Neural cell (in vitro differentiated cells): Measurements from ENCODE around the gene OR51E1. TPM values are rescaled to one million over a fixed set of nuclear protein-coding genes. Genes with fewer than 3 reads are reported as not detected.

Experiments used
- H2AFZ ChIP-seq: fragments of 200-600, 300-800 bp; sonication (generic), shearing (Covaris generic); 2 replicates; pipeline ENCODE4 v1.6.0; 2014; ENCODE audit warnings: low read depth, mild to moderate bottlenecking, antibody characterized with exemption, low read length, moderate library complexity
- H3F3A ChIP-seq: fragments of 200-600 bp; shearing (Covaris generic); 2 replicates; pipeline ENCODE4 v1.6.1; 2016; ENCODE audit warnings: mild to moderate bottlenecking, moderate library complexity, mixed read lengths, antibody characterized with exemption, low read length; ENCODE audit not compliant: insufficient read depth, poor library complexity, severe bottlenecking
- H3K27ac ChIP-seq: fragments of 200-600, 300-800 bp; sonication (generic), shearing (Covaris generic); 2 replicates; pipeline ENCODE4 v1.5.1; 2014; ENCODE audit warnings: mild to moderate bottlenecking, low read length, moderate library complexity
- H3K27me3 ChIP-seq: fragments of 300-800, 200-600 bp; sonication (generic), shearing (Covaris generic); 2 replicates; pipeline ENCODE4 v1.6.0; 2014; ENCODE audit warnings: mild to moderate bottlenecking, low read depth, low read length, moderate library complexity; ENCODE audit not compliant: insufficient read depth
- H3K36me3 ChIP-seq: fragments of 300-800, 200-600 bp; sonication (generic), shearing (Covaris generic); 2 replicates; pipeline ENCODE4 v1.5.1; 2014; ENCODE audit warnings: mild to moderate bottlenecking, antibody characterized with exemption, low read length, moderate library complexity; ENCODE audit not compliant: insufficient read depth
- H3K4me2 ChIP-seq: fragments of 300-800, 200-600 bp; sonication (generic), shearing (Covaris generic); 2 replicates; pipeline ENCODE4 v1.6.0; 2014; ENCODE audit warnings: mild to moderate bottlenecking, low read length
- H3K4me3 ChIP-seq: fragments of 300-800, 200-600 bp; sonication (generic), shearing (Covaris generic); 2 replicates; pipeline ENCODE4 v1.5.1; 2014; ENCODE audit warnings: mild to moderate bottlenecking, low read length, moderate library complexity
- H3K79me2 ChIP-seq: fragments of 200-600 bp; shearing (Covaris generic); replicated peaks from 2 replicates; pipeline ENCODE4 v1.6.0; 2014; ENCODE audit warnings: mild to moderate bottlenecking, low read length, moderate library complexity; ENCODE audit not compliant: insufficient read depth
- H3K9ac ChIP-seq: fragments of 300-800, 200-600 bp; sonication (generic), shearing (Covaris generic); 2 replicates; pipeline ENCODE4 v1.6.1; 2016; ENCODE audit warnings: mild to moderate bottlenecking, low read length, mixed read lengths
- H3K9me2 ChIP-seq: fragments of 200-600 bp; shearing (Covaris generic); 2 replicates; pipeline ENCODE4 v1.6.1; 2016; ENCODE audit warnings: mild to moderate bottlenecking, low read length, mixed read lengths; ENCODE audit not compliant: insufficient read depth
- H3K9me3 ChIP-seq: fragments of 200-600, 300-800 bp; sonication (generic), shearing (Covaris generic); 2 replicates; pipeline ENCODE4 v1.6.1; 2016; ENCODE audit warnings: mild to moderate bottlenecking, mixed run types, low read length, moderate library complexity, mixed read lengths
- H4K20me1 ChIP-seq: fragments of 200-600 bp; shearing (Covaris generic); 2 replicates; pipeline ENCODE4 v1.6.1; 2016; ENCODE audit warnings: mild to moderate bottlenecking, mixed run types; ENCODE audit not compliant: insufficient read depth
- EP300 ChIP-seq: fragments of 450-650 bp; conservative IDR thresholded peaks from 2 replicates; pipeline ENCODE4 v1.6.1; 2014; ENCODE audit warnings: antibody characterized with exemption, mild to moderate bottlenecking, moderate library complexity; ENCODE audit not compliant: poor library complexity, severe bottlenecking
- EZH2 ChIP-seq: fragments of 200-600, 300-800 bp; shearing (Covaris generic), sonication (generic); IDR thresholded peaks from 2 replicates; pipeline ENCODE4 v1.6.1; 2014; ENCODE audit warnings: antibody characterized with exemption, low read length, borderline replicate concordance, mild to moderate bottlenecking; ENCODE audit not compliant: insufficient read depth, poor library complexity, severe bottlenecking
- MXI1 ChIP-seq: fragments of 450-650 bp; conservative IDR thresholded peaks from 2 replicates; pipeline ENCODE4 v1.6.1; 2014; ENCODE audit warnings: antibody characterized with exemption, mild to moderate bottlenecking; ENCODE audit not compliant: poor library complexity, severe bottlenecking
- POLR2AphosphoS5 ChIP-seq: IDR thresholded peaks from 2 replicates; pipeline ENCODE4 v1.6.1; 2012
- RAD21 ChIP-seq: fragments of 450-650 bp; conservative IDR thresholded peaks from 2 replicates; pipeline ENCODE4 v1.6.1; 2014; ENCODE audit warnings: antibody characterized with exemption, mild to moderate bottlenecking, moderate library complexity
- REST ChIP-seq: IDR thresholded peaks from 2 replicates; pipeline ENCODE4 v1.6.1; 2012; ENCODE audit warnings: borderline replicate concordance
- SMC3 ChIP-seq: fragments of 450-650 bp; conservative IDR thresholded peaks from 2 replicates; pipeline ENCODE4 v1.6.1; 2014; ENCODE audit warnings: antibody characterized with exemption, mild to moderate bottlenecking, moderate library complexity; ENCODE audit not compliant: poor library complexity
- TAF1 ChIP-seq: IDR thresholded peaks from 2 replicates; pipeline ENCODE4 v1.6.1; 2012; ENCODE audit warnings: low read depth
- polyA plus RNA-seq: library from polyadenylated mRNA; depleted of rRNA; stranded (reverse); fragments of >200 nt; gene quantifications from 2 replicates; pipeline ENCODE4 v1.2.3, GENCODE V29; 2014
- TF ChIP-seq, protein P1 (sequence below): fragments of 450-650 bp; IDR thresholded peaks from 2 replicates; pipeline ENCODE4 v1.5.1; 2014; ENCODE audit warnings: antibody characterized with exemption, mild to moderate bottlenecking, moderate library complexity; ENCODE audit not compliant: poor library complexity, severe bottlenecking

OR51E1 gene
- polyA plus RNA-seq, 1 donor from 2014 or later = not detected

GRCh38 chr11:4665424-4665823 lies 21.6 kb downstream of the OR51E1 start:
- no peaks in the 10 kb centered on the region for H3K9me2 ChIP-seq
- TF ChIP-seq, protein P1, sequence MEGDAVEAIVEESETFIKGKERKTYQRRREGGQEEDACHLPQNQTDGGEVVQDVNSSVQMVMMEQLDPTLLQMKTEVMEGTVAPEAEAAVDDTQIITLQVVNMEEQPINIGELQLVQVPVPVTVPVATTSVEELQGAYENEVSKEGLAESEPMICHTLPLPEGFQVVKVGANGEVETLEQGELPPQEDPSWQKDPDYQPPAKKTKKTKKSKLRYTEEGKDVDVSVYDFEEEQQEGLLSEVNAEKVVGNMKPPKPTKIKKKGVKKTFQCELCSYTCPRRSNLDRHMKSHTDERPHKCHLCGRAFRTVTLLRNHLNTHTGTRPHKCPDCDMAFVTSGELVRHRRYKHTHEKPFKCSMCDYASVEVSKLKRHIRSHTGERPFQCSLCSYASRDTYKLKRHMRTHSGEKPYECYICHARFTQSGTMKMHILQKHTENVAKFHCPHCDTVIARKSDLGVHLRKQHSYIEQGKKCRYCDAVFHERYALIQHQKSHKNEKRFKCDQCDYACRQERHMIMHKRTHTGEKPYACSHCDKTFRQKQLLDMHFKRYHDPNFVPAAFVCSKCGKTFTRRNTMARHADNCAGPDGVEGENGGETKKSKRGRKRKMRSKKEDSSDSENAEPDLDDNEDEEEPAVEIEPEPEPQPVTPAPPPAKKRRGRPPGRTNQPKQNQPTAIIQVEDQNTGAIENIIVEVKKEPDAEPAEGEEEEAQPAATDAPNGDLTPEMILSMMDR = no peak
- TF ChIP-seq REST (no peak), SMC3 (no peak), RAD21 (no peak), EP300 (no peak), MXI1 (no peak)
- no peaks in the 10 kb centered on the region for H3K9me3 ChIP-seq
- no peak overlapping the region for H3K4me3 ChIP-seq
- no peaks in the 10 kb centered on the region for H3K36me3 ChIP-seq
- H4K20me1 ChIP-seq = no peaks in the 10 kb centered on the region
- no peaks in the 10 kb centered on the region for H3F3A ChIP-seq
- no peak overlapping the region for H2AFZ ChIP-seq
- no peak overlapping the region for H3K27ac ChIP-seq
- no peaks in the 10 kb centered on the region for H3K27me3 ChIP-seq
- no peak overlapping the region for H3K4me2 ChIP-seq
- no peaks in the 10 kb centered on the region for H3K79me2 ChIP-seq
- H3K9ac ChIP-seq = no peak overlapping the region

DNA sequence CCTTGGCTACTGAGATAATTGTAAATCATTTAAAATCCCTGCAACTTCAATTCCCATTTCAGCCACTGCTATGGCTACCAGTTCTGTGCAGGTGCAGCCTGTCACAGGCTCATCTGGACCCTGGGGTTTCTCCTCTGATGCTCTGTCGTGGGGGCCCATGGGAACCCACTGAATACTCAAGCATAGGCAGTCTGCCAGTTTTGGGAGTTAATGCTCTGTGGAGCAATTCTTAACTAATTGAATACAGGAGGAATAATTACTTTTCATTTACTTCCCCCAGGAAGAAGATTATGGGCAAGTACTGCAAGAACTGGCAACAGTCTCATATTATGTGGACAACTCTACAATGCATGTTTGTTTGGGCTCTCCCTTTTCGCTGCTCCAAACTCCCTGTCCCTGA lies 28.0 kb downstream of the OR51E1 start:
- Histone ChIP-seq H3K4me2 (no peak overlapping the region), H3K27ac (no peak overlapping the region), H3K27me3 (no peaks in the 10 kb centered on the region), H2AFZ (no peak overlapping the region), H4K20me1 (no peaks in the 10 kb centered on the region), H3F3A (no peaks in the 10 kb centered on the region), H3K9me2 (no peaks in the 10 kb centered on the region), H3K9me3 (no peaks in the 10 kb centered on the region), H3K36me3 (no peaks in the 10 kb centered on the region), H3K79me2 (no peaks in the 10 kb centered on the region), H3K9ac (no peak overlapping the region), H3K4me3 (no peak overlapping the region)
- TF ChIP-seq REST = no peak
- TF ChIP-seq SMC3 = no peak
- no peak for TF ChIP-seq RAD21
- TF ChIP-seq, protein P1 = no peak
- TF ChIP-seq MXI1 = no peak
- TF ChIP-seq EZH2 = no peak
- TF ChIP-seq TAF1 = no peak
- no peak for TF ChIP-seq EP300
- no peak for TF ChIP-seq POLR2AphosphoS5
